Astrocyte of the cerebellum (primary cell): ENCODE measurements around the gene DLGAP1.

Experiments used
- DNase-seq: peaks from one replicate; pipeline ENCODE4 v3.0.0-alpha.2; 2011; ENCODE audit warnings: low read depth
- H3K4me3 ChIP-seq: 2 replicates; pipeline ENCODE4 v1.5.1; 2011; ENCODE audit warnings: mild to moderate bottlenecking, low read depth, low read length, moderate library complexity
- in situ Hi-C: cut with HindIII; loops from 2 replicates; pipeline ENCODE4 v1.10.0; 2017; ENCODE audit warnings: low sequenced_read_pairs
- TF ChIP-seq, protein P1 (sequence below): IDR thresholded peaks from 2 replicates; pipeline ENCODE4 v1.5.1; 2012; ENCODE audit warnings: low read length, low read depth, moderate library complexity, mild to moderate bottlenecking; ENCODE audit errors: missing control alignments

DLGAP1 gene

DNA sequence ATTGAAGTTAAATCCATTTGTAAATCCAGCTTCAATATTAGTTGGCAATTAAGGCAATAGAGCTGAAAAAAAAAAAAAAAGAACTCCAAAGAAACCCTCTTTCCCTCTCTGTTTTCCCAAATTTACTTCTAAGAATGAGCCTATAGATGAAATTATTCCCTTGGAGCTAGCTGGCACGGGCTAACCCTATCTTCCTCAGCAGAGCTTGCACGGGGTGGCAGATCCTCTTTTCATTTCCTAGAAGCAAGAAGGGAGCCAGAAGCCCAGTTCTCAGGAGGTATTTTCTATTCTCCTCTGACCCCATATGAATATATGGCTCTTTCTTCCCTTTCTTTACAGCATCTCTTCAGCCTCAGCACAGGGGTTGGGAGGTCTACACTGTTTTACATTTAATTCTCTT lies 579.1 kb downstream of the DLGAP1 start:
- TF ChIP-seq, protein P1, sequence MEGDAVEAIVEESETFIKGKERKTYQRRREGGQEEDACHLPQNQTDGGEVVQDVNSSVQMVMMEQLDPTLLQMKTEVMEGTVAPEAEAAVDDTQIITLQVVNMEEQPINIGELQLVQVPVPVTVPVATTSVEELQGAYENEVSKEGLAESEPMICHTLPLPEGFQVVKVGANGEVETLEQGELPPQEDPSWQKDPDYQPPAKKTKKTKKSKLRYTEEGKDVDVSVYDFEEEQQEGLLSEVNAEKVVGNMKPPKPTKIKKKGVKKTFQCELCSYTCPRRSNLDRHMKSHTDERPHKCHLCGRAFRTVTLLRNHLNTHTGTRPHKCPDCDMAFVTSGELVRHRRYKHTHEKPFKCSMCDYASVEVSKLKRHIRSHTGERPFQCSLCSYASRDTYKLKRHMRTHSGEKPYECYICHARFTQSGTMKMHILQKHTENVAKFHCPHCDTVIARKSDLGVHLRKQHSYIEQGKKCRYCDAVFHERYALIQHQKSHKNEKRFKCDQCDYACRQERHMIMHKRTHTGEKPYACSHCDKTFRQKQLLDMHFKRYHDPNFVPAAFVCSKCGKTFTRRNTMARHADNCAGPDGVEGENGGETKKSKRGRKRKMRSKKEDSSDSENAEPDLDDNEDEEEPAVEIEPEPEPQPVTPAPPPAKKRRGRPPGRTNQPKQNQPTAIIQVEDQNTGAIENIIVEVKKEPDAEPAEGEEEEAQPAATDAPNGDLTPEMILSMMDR, result no peak
- H3K4me3 ChIP-seq, result no peak overlapping the region
- no peak for DNase-seq
- in situ Hi-C loops, result no loop called here

DNA sequence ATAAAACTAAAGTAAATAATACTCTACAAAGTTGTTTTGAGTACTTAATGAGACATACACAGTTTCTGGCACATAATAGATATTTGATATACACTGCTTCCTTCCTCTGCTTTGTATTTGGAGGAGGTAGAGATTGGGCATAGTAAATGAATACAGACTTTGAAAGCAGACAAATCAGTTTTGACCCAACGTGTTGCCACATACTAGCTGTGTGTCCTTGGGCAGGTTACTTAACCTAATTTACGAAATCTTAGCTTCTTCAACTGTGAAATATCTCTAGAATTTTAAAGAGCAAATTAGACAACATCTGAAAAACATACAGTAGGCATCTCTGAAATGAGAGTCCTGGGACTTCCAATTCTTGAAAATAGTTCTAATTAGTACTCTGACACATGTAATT lies 579.7 kb downstream of the DLGAP1 start:
- no peak overlapping the region for H3K4me3 ChIP-seq
- no peak for DNase-seq
- TF ChIP-seq, protein P1, result no peak
- in situ Hi-C loops, result no loop called here

DNA sequence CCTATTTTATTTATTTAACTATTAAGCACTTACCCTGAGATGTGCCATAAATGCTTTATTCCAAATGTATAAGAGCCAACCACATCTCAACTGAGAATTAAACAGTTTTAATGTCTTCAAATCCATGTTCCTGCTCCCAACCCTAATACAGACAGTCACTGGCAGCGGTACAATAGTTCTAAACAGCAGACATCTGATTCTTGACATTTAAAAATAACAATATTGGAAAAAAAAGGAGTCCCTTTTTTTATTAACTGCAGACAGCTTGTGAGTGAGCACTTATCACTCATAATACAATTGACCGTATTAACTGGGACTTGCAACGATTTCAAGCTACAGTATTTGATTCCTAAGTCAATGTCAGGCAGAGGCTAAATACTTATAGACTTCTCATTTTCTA lies 580.5 kb downstream of the DLGAP1 start:
- no peak for DNase-seq
- in situ Hi-C loops, result no loop called here
- TF ChIP-seq, protein P1, result no peak
- no peak overlapping the region for H3K4me3 ChIP-seq

DNA sequence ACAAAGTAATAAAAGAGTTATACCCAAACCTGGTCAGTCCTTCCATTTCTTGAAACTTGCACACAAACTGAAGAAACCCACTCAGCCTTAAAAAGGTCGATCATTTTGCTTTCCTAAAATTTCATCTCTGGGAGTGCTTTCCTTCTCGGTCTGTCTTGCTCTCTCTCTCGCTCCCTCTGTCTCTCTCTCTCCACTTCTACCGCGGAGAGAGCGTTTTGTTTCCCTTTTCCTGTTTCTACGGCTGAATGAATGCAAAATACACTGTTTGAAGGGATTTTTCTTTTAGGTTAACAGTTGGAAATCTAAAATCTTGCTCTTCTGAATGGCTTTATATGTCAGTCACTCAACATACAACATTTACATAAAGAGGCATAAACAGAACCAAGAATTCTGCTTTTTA lies 581.0 kb downstream of the DLGAP1 start:
- in situ Hi-C loops, result no loop called here
- DNase-seq, result no peak
- H3K4me3 ChIP-seq, result no peak overlapping the region
- TF ChIP-seq, protein P1, result no peak

DNA sequence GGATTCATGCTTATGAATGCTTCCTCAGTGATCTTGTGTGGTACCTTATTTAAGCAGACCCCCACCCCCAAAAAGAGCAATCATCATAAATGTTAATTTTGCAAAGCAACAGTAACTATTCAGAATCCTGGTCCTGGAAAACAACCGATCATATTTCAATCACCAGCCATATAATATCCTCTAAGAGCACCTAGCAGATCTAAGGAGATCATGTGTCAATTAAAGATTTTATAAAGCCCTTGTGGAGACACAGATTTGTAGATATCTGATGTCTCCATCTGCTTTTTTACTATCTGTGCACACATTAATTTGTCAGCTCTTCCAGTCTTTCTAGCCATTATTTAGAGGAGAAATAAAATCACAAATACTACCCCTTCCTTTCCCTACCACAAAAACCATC lies 581.4 kb downstream of the DLGAP1 start:
- in situ Hi-C loops, result no loop called here
- no peak overlapping the region for H3K4me3 ChIP-seq
- no peak for DNase-seq
- TF ChIP-seq, protein P1, result no peak

DNA sequence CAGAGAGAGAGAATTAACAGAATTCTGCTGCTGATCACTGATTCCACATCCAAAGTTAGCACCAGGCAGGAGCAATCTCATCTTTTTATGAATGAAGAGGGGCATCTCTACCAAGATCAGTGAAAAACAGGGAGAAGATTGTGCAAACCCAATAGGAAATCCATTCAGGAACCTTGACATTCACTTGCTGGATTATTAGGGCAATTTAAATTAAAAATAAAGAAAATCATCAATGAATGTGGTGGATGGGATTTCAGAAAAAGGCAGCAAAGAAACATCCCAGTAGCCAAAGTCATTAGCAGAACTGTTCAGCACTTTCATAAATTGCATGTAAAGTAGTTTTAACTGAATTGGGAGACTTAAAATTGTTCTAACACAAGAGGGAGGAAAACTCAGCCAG lies 581.9 kb downstream of the DLGAP1 start:
- H3K4me3 ChIP-seq, result no peak overlapping the region
- in situ Hi-C loops, result no loop called here
- TF ChIP-seq, protein P1, result no peak
- DNase-seq, result no peak

DNA sequence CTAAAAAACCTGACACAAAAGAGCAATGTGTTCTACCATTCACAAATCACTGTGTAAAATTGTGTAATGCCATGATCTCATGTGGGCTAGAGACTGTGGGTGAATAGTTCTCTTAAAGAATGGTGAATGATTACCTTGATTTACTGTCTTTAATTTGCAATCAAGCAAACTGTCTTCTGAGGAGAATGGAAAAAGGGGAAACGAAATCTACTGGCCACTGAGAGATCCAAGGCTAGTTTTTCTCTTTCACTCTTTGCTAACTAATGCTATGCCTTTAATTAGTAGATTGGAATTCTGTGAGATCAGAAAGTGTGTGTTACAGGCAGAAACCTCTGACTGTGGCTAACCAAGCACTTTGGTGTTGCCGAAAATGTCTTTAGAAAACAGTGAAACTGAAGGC lies 582.5 kb downstream of the DLGAP1 start:
- H3K4me3 ChIP-seq, result no peak overlapping the region
- DNase-seq, result no peak
- TF ChIP-seq, protein P1, result no peak
- in situ Hi-C loops, result no loop called here
